ENCODE results near the gene MET.
"Not testable (repeated sequence)": the region's sequence is repeated elsewhere in the genome, so short reads cannot be mapped to it uniquely, and the experiment has no call there.

Gene MET

DNA sequence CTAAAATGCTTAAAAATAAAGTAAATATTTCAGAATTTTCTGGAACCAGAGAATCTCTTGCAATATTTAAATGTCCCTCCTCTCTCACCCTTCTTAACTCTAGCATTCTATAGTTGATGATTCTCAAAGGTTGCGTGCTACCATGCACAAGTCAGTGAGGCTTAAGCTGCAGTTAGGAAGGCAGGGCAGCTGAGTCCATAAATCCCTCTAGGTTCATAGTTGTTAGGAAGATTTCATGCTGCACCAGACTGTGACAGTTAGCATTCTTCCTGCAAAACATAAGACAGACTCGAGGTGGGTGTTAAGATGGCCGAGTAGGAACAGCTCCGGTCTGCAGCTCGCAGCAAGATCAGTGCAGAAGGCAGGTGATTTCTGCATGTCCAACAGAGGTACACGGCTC, 70.6 kb downstream of the MET start:
- no peaks in the 10 kb centered on the region for H3K9me3 ChIP-seq (ENCODE audit: severe bottlenecking)
- H3K4me3 ChIP-seq (ENCODE audit: low read depth, low read length) = no peak overlapping the region
- H3K27ac ChIP-seq = no peak overlapping the region
- DNase-seq = peak; percentile 34
- H3K27me3 ChIP-seq (ENCODE audit: insufficient read depth, low read depth, severe bottlenecking) = no peaks in the 10 kb centered on the region
- H3K36me3 ChIP-seq = no peaks in the 10 kb centered on the region
- TF ChIP-seq, protein P1, sequence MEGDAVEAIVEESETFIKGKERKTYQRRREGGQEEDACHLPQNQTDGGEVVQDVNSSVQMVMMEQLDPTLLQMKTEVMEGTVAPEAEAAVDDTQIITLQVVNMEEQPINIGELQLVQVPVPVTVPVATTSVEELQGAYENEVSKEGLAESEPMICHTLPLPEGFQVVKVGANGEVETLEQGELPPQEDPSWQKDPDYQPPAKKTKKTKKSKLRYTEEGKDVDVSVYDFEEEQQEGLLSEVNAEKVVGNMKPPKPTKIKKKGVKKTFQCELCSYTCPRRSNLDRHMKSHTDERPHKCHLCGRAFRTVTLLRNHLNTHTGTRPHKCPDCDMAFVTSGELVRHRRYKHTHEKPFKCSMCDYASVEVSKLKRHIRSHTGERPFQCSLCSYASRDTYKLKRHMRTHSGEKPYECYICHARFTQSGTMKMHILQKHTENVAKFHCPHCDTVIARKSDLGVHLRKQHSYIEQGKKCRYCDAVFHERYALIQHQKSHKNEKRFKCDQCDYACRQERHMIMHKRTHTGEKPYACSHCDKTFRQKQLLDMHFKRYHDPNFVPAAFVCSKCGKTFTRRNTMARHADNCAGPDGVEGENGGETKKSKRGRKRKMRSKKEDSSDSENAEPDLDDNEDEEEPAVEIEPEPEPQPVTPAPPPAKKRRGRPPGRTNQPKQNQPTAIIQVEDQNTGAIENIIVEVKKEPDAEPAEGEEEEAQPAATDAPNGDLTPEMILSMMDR (IDR thresholded peaks at IDR 0.05; ENCODE audit: low read depth, low read length) = no peak

DNA sequence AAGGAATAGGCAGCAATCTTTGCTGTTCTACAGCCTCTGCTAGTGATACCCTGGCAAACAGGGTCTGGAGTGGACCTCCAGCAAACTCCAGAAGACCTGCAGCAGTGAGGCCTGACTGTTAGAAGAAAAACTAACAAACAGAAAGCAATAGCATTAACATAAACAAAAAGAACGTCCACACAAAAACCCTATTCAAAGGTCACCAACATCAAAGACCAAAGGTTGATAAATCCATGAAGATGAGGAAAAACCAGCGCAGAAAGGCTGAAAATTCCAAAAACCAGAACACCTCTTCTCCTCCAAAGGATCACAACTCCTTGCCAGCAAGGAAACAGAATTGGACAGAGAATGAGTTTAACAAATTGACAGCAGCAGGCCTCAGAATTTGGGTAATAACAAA, 71.8 kb downstream of the MET start:
- not testable (repeated sequence) for H3K36me3 ChIP-seq; H3K27me3 ChIP-seq (ENCODE audit: insufficient read depth, low read depth, severe bottlenecking); H3K4me3 ChIP-seq (ENCODE audit: low read depth, low read length); DNase-seq; H3K9me3 ChIP-seq (ENCODE audit: severe bottlenecking); H3K27ac ChIP-seq

GRCh38 chr7:116746388-116746787, 74.4 kb downstream of the MET start:
- not testable (repeated sequence) for H3K27me3 ChIP-seq (ENCODE audit: insufficient read depth, low read depth, severe bottlenecking); H3K4me3 ChIP-seq (ENCODE audit: low read depth, low read length); H3K27ac ChIP-seq; H3K36me3 ChIP-seq; DNase-seq; H3K9me3 ChIP-seq (ENCODE audit: severe bottlenecking)

DNA sequence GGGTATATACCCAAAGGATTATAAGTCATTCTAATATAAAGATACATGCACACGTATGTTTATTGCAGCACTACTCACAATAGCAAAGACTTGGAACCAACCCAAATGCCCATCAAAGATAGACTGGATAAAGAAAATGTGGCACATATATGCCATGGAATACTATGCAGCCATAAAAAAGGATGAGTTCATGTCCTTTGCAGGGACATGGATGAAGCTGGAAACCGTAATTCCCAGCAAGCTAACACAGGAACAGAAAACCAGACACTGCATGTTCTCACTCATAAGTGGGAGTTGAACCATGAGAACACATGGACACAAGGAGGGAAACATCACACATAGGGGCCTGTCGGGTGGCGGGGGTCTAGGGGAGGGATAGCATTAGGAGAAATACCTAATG, 79.1 kb downstream of the MET start:
- H3K4me3 ChIP-seq (ENCODE audit: low read depth, low read length); DNase-seq; H3K36me3 ChIP-seq: not testable (repeated sequence)

DNA sequence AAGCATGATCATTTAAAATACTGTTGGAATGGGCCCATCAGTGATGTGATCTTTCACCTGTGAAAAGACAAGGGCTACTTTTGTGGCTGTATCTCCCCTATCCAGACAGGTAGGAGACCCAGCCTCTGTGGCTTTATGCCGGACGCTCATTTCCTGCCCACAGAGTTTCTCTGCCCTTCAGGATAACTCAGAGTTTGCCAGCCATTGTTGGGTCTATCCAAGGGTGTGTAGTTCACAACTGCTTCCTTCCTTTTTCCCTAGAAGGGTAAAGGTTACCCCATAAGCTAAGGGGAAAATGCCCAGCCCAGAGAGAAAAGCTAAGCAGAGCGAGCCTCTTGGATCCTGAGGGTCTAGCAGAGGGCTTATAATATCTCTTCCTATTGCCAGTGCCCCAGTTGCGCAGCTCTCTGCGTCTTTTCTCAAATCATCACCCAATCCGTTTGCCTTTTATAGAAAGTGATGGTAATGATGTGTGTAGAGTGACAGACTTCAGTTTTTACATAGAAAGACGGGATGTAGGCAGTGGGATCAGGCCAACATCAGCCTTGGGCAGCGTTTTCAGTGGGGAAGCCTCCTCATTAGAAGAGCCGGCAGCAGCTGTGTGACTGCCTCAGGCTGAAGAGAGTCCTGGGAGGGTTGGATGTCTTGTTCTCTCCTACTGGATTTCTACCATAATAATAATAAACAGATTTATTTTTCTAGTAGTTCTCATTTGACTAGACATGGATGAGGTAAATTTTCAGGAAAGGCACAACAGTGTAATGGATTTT, 80.5 kb downstream of the MET start:
- Histone ChIP-seq H3K9me3 (ENCODE audit: severe bottlenecking) (no peaks in the 10 kb centered on the region), H3K4me3 (ENCODE audit: low read depth, low read length) (no peak overlapping the region), H3K27me3 (ENCODE audit: insufficient read depth, low read depth, severe bottlenecking) (no peaks in the 10 kb centered on the region), H3K27ac (no peak overlapping the region), H3K36me3 (no peaks in the 10 kb centered on the region)
- no peak for DNase-seq
- TF ChIP-seq, protein P1 (IDR thresholded peaks at IDR 0.05; ENCODE audit: low read depth, low read length) = no peak

More for the DNA sequence above, 79.1 kb downstream of the MET start:
- H3K9me3 ChIP-seq (ENCODE audit: severe bottlenecking); H3K27me3 ChIP-seq (ENCODE audit: insufficient read depth, low read depth, severe bottlenecking); H3K27ac ChIP-seq: not testable (repeated sequence)

DNA sequence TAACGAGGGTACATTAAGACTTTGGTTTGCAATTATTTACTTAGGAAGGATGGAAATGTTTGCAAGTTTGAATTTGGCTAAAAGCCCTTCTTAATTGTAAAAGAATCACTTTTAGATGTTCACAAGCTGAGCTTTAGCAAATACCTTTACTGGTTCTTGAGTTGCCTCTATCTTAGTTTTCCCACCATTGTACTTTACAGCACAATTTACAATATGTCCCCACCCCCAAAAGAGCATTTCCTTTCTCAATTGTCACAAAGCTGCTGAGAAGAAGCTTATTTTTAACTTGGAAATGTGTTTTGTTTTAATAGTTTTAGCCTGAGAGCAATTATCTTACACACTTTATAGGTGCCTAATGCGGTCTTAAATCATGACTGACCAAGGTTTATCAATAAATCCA, 81.1 kb downstream of the MET start:
- TF ChIP-seq, protein P1 (IDR thresholded peaks at IDR 0.05; ENCODE audit: low read depth, low read length) = no peak
- Histone ChIP-seq H3K36me3 (no peaks in the 10 kb centered on the region), H3K9me3 (ENCODE audit: severe bottlenecking) (no peaks in the 10 kb centered on the region), H3K27ac (no peak overlapping the region), H3K27me3 (ENCODE audit: insufficient read depth, low read depth, severe bottlenecking) (no peaks in the 10 kb centered on the region), H3K4me3 (ENCODE audit: low read depth, low read length) (no peak overlapping the region)
- no peak for DNase-seq

DNA sequence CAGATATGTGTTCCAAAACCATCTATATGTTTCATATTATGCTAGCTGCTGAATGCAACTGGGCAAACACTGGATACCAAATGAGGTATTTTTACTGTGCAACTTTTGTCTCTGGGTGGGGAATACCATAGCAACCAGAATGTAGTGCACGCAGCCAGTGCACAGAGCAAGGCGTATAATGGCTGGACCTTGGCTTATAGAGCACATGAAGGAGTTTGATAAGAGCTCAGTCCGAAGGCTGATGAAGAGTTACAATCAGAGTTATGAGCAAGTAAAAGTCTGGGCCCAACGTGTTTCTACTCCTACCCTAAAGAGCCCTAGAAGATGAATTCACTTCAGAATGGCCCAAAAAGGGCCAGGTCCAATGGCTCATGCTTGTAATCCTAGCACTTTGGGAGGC, 82.2 kb downstream of the MET start:
- TF ChIP-seq, protein P1 (IDR thresholded peaks at IDR 0.05; ENCODE audit: low read depth, low read length) = no peak
- H3K4me3 ChIP-seq (ENCODE audit: low read depth, low read length) = no peak overlapping the region
- no peaks in the 10 kb centered on the region for H3K36me3 ChIP-seq
- H3K9me3 ChIP-seq (ENCODE audit: severe bottlenecking) = no peaks in the 10 kb centered on the region
- no peak for DNase-seq
- no peaks in the 10 kb centered on the region for H3K27me3 ChIP-seq (ENCODE audit: insufficient read depth, low read depth, severe bottlenecking)
- H3K27ac ChIP-seq = no peak overlapping the region
